ENCODE data around the gene TECPR1. TPM values are rescaled to one million over a fixed set of nuclear protein-coding genes. Genes with fewer than 3 reads are reported as not detected.

The TECPR1 gene
- total and polyA plus RNA-seq, 4 donors: 16.7 to 73.6 (median 31.8) TPM

- peaks cover 0 to 17% (median 7%) of the 10 kb centered on the region in 4 donors for H3K36me3 ChIP-seq (ENCODE audit: control insufficient read depth in 4 of 4, insufficient read depth in 4 of 4, low read length in 4 of 4)
- peaks cover 0 to 3% (median 0%) of the 10 kb centered on the region in 4 donors for H3K9me3 ChIP-seq (ENCODE audit: control insufficient read depth in 4 of 4, insufficient read depth in 3 of 4, low read length in 3 of 4)
- DNase-seq (no peak), ATAC-seq (ENCODE audit: insufficient read depth, low FRiP score) (no peak)
- no peak overlapping the region for H3K4me3 ChIP-seq
- no peaks in the 10 kb centered on the region for H3K4me1 ChIP-seq (ENCODE audit: control insufficient read depth in 5 of 5, insufficient read depth in 5 of 5, low read length in 5 of 5)
- no peak overlapping the region for H3K9ac ChIP-seq (ENCODE audit: insufficient read depth in 1 of 2, low read length in 2 of 2)
- WGBS, 2 donors: 73 to 79% methylated on average over 9 of the region's 9 CpGs
- H3K27ac ChIP-seq (ENCODE audit: low read depth in 1 of 2, low read length in 1 of 2): no peak overlapping the region
- TF ChIP-seq, protein P1, sequence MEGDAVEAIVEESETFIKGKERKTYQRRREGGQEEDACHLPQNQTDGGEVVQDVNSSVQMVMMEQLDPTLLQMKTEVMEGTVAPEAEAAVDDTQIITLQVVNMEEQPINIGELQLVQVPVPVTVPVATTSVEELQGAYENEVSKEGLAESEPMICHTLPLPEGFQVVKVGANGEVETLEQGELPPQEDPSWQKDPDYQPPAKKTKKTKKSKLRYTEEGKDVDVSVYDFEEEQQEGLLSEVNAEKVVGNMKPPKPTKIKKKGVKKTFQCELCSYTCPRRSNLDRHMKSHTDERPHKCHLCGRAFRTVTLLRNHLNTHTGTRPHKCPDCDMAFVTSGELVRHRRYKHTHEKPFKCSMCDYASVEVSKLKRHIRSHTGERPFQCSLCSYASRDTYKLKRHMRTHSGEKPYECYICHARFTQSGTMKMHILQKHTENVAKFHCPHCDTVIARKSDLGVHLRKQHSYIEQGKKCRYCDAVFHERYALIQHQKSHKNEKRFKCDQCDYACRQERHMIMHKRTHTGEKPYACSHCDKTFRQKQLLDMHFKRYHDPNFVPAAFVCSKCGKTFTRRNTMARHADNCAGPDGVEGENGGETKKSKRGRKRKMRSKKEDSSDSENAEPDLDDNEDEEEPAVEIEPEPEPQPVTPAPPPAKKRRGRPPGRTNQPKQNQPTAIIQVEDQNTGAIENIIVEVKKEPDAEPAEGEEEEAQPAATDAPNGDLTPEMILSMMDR (IDR thresholded peaks at IDR 0.05; ENCODE audit: control extremely low read depth, extremely low read depth): no peak
- no peaks in the 10 kb centered on the region for H3K27me3 ChIP-seq (ENCODE audit: control insufficient read depth in 3 of 3, insufficient read depth in 3 of 3, low read length in 2 of 3)
Observed at GRCh38 chr7:98186452-98187137, 65.4 kb downstream of the TECPR1 start.

DNA sequence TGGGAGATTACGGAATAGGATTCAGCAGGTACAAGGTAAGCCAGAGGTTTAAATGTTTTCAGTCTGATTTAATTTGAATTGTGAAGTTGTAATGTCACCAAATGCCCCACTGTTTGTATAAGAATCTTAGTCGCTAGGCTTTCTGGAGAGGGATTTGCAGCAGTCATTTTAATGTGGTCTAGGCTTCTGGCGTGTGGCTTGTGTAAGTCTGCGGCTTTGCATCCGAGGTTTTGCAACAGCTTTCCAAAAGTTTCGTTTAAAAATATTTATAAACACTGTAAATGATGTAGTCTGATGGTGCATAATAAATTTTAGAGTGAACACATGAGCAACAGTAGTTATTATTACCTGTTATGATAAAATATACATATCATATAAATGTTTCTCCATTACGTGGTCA is 66.9 kb downstream of the TECPR1 start:
- peaks cover 0 to 17% (median 5%) of the 10 kb centered on the region in 4 donors for H3K36me3 ChIP-seq (ENCODE audit: control insufficient read depth in 4 of 4, insufficient read depth in 4 of 4, low read length in 4 of 4)
- H3K9me3 ChIP-seq (ENCODE audit: control insufficient read depth in 4 of 4, insufficient read depth in 3 of 4, low read length in 3 of 4): peaks cover 0 to 3% (median 0%) of the 10 kb centered on the region in 4 donors
- no peaks in the 10 kb centered on the region for H3K4me1 ChIP-seq (ENCODE audit: control insufficient read depth in 5 of 5, insufficient read depth in 5 of 5, low read length in 5 of 5)
- H3K27me3 ChIP-seq (ENCODE audit: control insufficient read depth in 3 of 3, insufficient read depth in 3 of 3, low read length in 2 of 3): no peaks in the 10 kb centered on the region
- no peak overlapping the region for H3K9ac ChIP-seq (ENCODE audit: insufficient read depth in 1 of 2, low read length in 2 of 2)
- ATAC-seq (ENCODE audit: insufficient read depth, low FRiP score) (no peak), DNase-seq (no peak)
- H3K4me3 ChIP-seq: no peak overlapping the region
- WGBS, 2 donors: 61 to 86% methylated on average over 7 of the region's 7 CpGs
- TF ChIP-seq, protein P1 (IDR thresholded peaks at IDR 0.05; ENCODE audit: control extremely low read depth, extremely low read depth): no peak
- H3K27ac ChIP-seq (ENCODE audit: low read depth in 1 of 2, low read length in 1 of 2): no peak overlapping the region

DNA sequence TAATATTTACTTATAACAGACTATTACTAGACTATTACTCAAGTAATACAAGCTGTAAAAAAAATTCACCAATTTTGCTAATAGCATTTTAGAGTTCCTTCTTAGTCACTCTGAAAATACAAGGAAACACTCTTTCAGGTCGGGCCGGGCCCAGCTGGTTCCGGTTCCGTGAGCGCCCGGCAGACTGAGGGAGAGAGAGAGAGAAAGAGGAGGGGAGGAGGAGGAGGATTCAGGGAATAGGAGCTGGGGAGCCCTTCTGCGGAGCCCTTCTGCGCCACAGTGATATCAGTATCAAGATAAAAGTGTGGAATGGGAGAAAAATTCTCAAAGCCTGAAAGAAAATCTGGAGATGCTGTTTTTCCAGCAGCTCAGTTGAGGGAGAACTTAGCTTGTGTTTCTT is 71.3 kb downstream of the TECPR1 start:
- DNase-seq: no peak
- H3K27me3 ChIP-seq (ENCODE audit: control insufficient read depth in 3 of 3, insufficient read depth in 3 of 3, low read length in 2 of 3): no peaks in the 10 kb centered on the region
- peaks cover 0 to 6% (median 0%) of the 10 kb centered on the region in 5 donors for H3K4me1 ChIP-seq (ENCODE audit: control insufficient read depth in 5 of 5, insufficient read depth in 5 of 5, low read length in 5 of 5)
- H3K9ac ChIP-seq (ENCODE audit: insufficient read depth in 1 of 2, low read length in 2 of 2): no peak overlapping the region
- H3K9me3 ChIP-seq (ENCODE audit: control insufficient read depth in 4 of 4, insufficient read depth in 3 of 4, low read length in 3 of 4): no peaks in the 10 kb centered on the region
- TF ChIP-seq, protein P1 (IDR thresholded peaks at IDR 0.05; ENCODE audit: control extremely low read depth, extremely low read depth): no peak
- ATAC-seq (ENCODE audit: insufficient read depth, low FRiP score): no peak
- 81 to 86% methylated on average over 8 of the region's 8 CpGs for WGBS, 2 donors
- H3K27ac ChIP-seq (ENCODE audit: low read depth in 1 of 2, low read length in 1 of 2): no peak overlapping the region
- H3K4me3 ChIP-seq: no peak overlapping the region
- peaks cover 0 to 9% (median under 1%) of the 10 kb centered on the region in 4 donors for H3K36me3 ChIP-seq (ENCODE audit: control insufficient read depth in 4 of 4, insufficient read depth in 4 of 4, low read length in 4 of 4)
